ENCODE results near the gene ASMTL. TPM values are rescaled to one million over a fixed set of nuclear protein-coding genes. Genes with fewer than 3 reads are reported as not detected.
"Not testable (repeated sequence)": the region's sequence is repeated elsewhere in the genome, so short reads cannot be mapped to it uniquely, and the experiment has no call there.

The ASMTL gene
- total RNA-seq, 1 donor from 2014 or later = 46.1 TPM

DNA sequence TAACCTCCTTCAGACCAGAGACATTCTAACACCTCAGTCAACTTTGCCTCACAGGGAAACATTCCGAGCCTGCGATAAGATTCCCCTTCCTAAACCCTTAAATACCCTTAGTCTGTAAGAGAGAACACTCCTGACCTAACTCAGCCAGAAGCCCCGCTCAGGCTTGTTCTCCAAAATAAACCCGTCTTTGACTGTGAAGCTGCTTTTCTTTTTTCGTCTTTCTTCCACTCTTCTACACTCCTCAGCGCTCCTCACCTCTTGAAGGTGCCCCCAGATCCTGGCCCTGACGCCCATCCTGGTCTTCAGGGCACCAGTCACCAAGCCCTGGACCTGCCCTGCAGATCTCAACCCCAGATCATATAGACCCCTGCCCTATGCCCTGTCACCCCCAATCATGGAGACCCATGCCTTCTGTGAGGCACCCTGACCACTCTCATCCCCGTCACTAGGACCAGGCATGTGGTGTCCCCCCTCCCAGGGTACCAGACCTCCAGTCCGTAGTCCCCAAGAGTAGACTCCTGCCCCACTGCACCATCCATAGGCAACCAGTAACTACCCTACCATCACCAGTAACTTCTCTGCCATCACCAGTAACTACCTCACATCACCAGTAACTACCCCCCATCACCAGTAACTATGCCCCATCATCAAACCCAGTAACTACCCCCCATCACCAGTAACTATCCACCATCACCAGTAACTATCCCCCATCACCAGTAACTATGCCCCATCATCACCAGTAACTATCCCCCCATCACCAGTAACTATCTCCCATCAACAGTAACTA, 3.5 kb downstream of the ASMTL start:
- Histone ChIP-seq H3K79me2 (ENCODE audit: low read depth) (peaks cover 82% of the 10 kb centered on the region), H3K27me3 (no peaks in the 10 kb centered on the region), H3K9me3 (ENCODE audit: low read depth) (peaks cover 10% of the 10 kb centered on the region), H3K27ac (no peak overlapping the region), H3K9ac (no peak overlapping the region), H3K4me1 (no peaks in the 10 kb centered on the region), H3K4me2 (no peak overlapping the region), H4K20me1 (ENCODE audit: low read depth) (peaks cover 8% of the 10 kb centered on the region), H3K4me3 (no peak overlapping the region), H3K36me3 (peaks cover 5% of the 10 kb centered on the region), H2AFZ (replicated peaks) (no peak overlapping the region), H3F3A (ENCODE audit: low read depth) (peaks cover 4% of the 10 kb centered on the region)
- peaks cover 55% of the 10 kb centered on the region for H3K9me3 Mint-ChIP-seq
- peaks cover 11% of the 10 kb centered on the region for H3K27me3 Mint-ChIP-seq (ENCODE audit: insufficient read depth, low read depth)
- peaks cover 3% of the 10 kb centered on the region for H3K4me1 Mint-ChIP-seq
- no peak overlapping the region for H3K4me3 Mint-ChIP-seq
- no peak for TF ChIP-seq EZH2 (IDR thresholded peaks at IDR 0.05)
- TF ChIP-seq EZH2phosphoT487 (IDR thresholded peaks at IDR 0.05) = no peak
- TF ChIP-seq, protein P1, sequence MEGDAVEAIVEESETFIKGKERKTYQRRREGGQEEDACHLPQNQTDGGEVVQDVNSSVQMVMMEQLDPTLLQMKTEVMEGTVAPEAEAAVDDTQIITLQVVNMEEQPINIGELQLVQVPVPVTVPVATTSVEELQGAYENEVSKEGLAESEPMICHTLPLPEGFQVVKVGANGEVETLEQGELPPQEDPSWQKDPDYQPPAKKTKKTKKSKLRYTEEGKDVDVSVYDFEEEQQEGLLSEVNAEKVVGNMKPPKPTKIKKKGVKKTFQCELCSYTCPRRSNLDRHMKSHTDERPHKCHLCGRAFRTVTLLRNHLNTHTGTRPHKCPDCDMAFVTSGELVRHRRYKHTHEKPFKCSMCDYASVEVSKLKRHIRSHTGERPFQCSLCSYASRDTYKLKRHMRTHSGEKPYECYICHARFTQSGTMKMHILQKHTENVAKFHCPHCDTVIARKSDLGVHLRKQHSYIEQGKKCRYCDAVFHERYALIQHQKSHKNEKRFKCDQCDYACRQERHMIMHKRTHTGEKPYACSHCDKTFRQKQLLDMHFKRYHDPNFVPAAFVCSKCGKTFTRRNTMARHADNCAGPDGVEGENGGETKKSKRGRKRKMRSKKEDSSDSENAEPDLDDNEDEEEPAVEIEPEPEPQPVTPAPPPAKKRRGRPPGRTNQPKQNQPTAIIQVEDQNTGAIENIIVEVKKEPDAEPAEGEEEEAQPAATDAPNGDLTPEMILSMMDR (IDR thresholded peaks at IDR 0.05) = no peak
- H3K27ac Mint-ChIP-seq = no peak overlapping the region
- DNase-seq (ENCODE audit: low spot score) = no peak
- peaks cover 54% of the 10 kb centered on the region for H3K36me3 Mint-ChIP-seq

DNA sequence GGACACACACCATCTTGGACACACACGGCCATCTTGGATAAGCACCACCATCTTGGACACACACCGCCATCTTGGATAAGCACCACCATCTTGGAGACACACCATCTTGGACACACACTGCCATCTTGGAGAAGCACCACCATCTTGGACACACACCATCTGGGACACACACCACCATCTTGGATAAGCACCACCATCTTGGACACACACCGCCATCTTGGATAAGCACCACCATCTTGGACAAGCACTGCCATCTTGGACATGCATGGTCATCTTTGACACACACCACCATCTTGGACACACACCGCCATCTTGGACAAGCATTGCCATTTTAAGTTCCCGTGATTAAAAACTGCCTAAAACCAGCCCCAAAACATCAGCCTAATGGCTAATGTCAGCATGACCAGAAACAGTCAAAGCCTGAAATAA, 4.1 kb downstream of the ASMTL start:
- H3K4me2 ChIP-seq; H3K4me3 ChIP-seq; H3K9ac ChIP-seq; H3K27ac Mint-ChIP-seq; DNase-seq (ENCODE audit: low spot score); H4K20me1 ChIP-seq (ENCODE audit: low read depth); H3K4me1 Mint-ChIP-seq; H3F3A ChIP-seq (ENCODE audit: low read depth); H2AFZ ChIP-seq (replicated peaks); H3K4me1 ChIP-seq; H3K27me3 ChIP-seq; H3K4me3 Mint-ChIP-seq; H3K27ac ChIP-seq; H3K9me3 ChIP-seq (ENCODE audit: low read depth); H3K36me3 ChIP-seq: not testable (repeated sequence)
- Mint-ChIP-seq H3K36me3 (peaks cover 59% of the 10 kb centered on the region), H3K27me3 (ENCODE audit: insufficient read depth, low read depth) (peaks cover 11% of the 10 kb centered on the region), H3K9me3 (peaks cover 61% of the 10 kb centered on the region)
- H3K79me2 ChIP-seq (ENCODE audit: low read depth) = peaks cover 89% of the 10 kb centered on the region

DNA sequence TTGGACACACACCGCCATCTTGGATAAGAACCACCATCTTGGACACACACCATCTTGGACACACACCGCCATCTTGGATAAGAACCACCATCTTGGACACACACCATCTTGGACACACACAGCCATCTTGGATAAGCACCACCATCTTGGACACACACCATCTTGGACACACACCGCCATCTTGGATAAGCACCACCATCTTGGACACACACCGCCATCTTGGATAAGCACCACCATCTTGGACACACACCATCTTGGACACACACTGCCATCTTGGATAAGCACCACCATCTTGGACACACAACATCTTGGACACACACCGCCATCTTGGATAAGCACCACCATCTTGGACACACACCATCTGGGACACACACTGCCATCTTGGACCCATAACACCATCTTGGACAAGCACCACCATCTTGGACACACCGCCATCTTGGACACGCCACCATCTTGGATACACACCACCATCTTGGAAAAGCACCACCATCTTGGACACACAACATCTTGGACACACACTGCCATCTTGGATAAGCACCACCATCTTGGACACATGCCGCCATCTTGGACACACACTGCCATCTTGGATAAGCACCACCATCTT, 4.6 kb downstream of the ASMTL start:
- H4K20me1 ChIP-seq (ENCODE audit: low read depth); H3K9ac ChIP-seq; H3K4me3 ChIP-seq; H3K4me1 ChIP-seq; H3K4me1 Mint-ChIP-seq; H2AFZ ChIP-seq (replicated peaks); H3K27ac ChIP-seq; DNase-seq (ENCODE audit: low spot score); H3K36me3 ChIP-seq; H3K9me3 ChIP-seq (ENCODE audit: low read depth); H3F3A ChIP-seq (ENCODE audit: low read depth); H3K4me2 ChIP-seq; H3K27ac Mint-ChIP-seq; H3K27me3 ChIP-seq: not testable (repeated sequence)
- Mint-ChIP-seq H3K9me3 (peaks cover 64% of the 10 kb centered on the region), H3K4me3 (peak overlapping the region; percentile 54), H3K36me3 (peaks cover 62% of the 10 kb centered on the region), H3K27me3 (ENCODE audit: insufficient read depth, low read depth) (peaks cover 11% of the 10 kb centered on the region)
- H3K79me2 ChIP-seq (ENCODE audit: low read depth) = peaks cover 91% of the 10 kb centered on the region

DNA sequence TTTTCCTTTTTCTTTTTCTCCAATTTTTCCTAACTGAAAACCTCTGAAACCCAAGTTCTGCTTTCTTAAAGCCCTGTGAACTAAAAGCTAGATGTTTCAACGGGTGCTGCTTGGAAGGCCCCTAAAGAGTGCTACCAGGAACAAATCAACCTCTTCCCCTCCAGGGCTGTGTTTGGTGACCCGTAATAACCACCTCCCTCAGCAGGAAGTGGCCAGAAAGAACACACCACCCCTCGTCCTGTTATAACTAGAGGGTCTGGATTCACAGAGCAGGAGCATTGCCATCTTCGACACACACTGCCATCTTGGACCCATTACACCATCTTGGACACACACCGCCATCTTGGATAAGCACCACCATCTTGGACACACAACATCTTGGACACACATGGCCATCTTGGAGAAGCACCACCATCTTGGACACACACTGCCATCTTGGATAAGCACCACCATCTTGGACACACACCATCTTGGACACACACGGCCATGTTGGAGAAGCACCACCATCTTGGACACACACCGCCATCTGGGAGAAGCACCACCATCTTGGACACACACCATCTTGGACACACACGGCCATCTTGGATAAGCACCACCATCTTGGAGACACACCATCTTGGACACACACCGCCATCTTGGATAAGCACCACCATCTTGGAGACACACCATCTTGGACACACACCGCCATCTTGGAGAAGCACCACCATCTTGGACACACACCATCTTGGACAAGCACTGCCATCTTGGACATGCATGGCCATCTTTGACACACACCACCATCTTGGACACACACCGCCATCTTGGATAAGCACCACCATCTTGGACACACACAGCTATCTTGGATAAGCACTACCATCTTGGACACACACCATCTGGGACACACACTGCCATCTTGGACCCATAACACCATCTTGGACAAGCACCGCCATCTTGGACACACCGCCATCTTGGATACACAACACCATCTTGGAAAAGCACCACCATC, 5.4 kb downstream of the ASMTL start:
- not testable (repeated sequence) for H3K27ac ChIP-seq; H3F3A ChIP-seq (ENCODE audit: low read depth); H3K4me1 ChIP-seq; H2AFZ ChIP-seq (replicated peaks); H3K4me2 ChIP-seq; H3K9me3 ChIP-seq (ENCODE audit: low read depth); H3K27me3 ChIP-seq; H3K4me1 Mint-ChIP-seq; H3K9ac ChIP-seq; H3K36me3 ChIP-seq; H3K4me3 Mint-ChIP-seq; H3K27ac Mint-ChIP-seq; H3K4me3 ChIP-seq; DNase-seq (ENCODE audit: low spot score); H4K20me1 ChIP-seq (ENCODE audit: low read depth)
- H3K79me2 ChIP-seq (ENCODE audit: low read depth) = peaks cover 93% of the 10 kb centered on the region
- Mint-ChIP-seq H3K27me3 (ENCODE audit: insufficient read depth, low read depth) (peaks cover 11% of the 10 kb centered on the region), H3K36me3 (peaks cover 68% of the 10 kb centered on the region), H3K9me3 (peaks cover 71% of the 10 kb centered on the region)
